GM23338 (cell line): ENCODE results near the gene GSG1L.

Experiments used
- CREB1 ChIP-seq: fragments of 250-450 bp; sonication (Bioruptor Pico); IDR thresholded peaks from 2 replicates; pipeline ENCODE4 v1.5.0; 2020; ENCODE audit warnings: low read depth, mild to moderate bottlenecking, moderate library complexity
- EZH2 ChIP-seq: fragments of 200-600 bp; sonication (generic); IDR thresholded peaks from one replicate; pipeline ENCODE4 v1.8.0; 2017; ENCODE audit warnings: antibody characterized with exemption, mild to moderate bottlenecking, low read depth; ENCODE audit not compliant: unreplicated experiment
- EZH2phosphoT487 ChIP-seq: fragments of 200-600 bp; sonication (generic); IDR thresholded peaks from one replicate; pipeline ENCODE4 v1.8.1; 2018; ENCODE audit warnings: antibody characterized with exemption; ENCODE audit not compliant: unreplicated experiment
- JUNB ChIP-seq: IDR thresholded peaks from one replicate; pipeline ENCODE4 v1.6.1; 2016; ENCODE audit warnings: antibody characterized with exemption; ENCODE audit not compliant: unreplicated experiment
- NANOG ChIP-seq: IDR thresholded peaks from 2 replicates; pipeline ENCODE4 v1.6.1; 2016; ENCODE audit warnings: antibody characterized with exemption, borderline replicate concordance
- POLR2AphosphoS5 ChIP-seq: IDR thresholded peaks from 2 replicates; pipeline ENCODE4 v1.6.1; 2016; ENCODE audit warnings: antibody characterized with exemption, low read depth
- STAT1 ChIP-seq: IDR thresholded peaks from one replicate; pipeline ENCODE4 v1.6.1; 2016; ENCODE audit warnings: antibody characterized with exemption; ENCODE audit not compliant: unreplicated experiment
- ZNF114 ChIP-seq: fragments of 250-450 bp; sonication (Bioruptor Pico); IDR thresholded peaks from 2 replicates; pipeline ENCODE4 v1.5.0; 2020; ENCODE audit warnings: mild to moderate bottlenecking, moderate library complexity
- ZNF331 ChIP-seq: fragments of 250-450 bp; sonication (Bioruptor Pico); IDR thresholded peaks from 2 replicates; pipeline ENCODE4 v1.5.0; 2020; ENCODE audit warnings: low read depth, mild to moderate bottlenecking, moderate library complexity
- TF ChIP-seq, protein P1 (sequence below), 2 experiments: fragments of 200-600 bp in 1 of 2; sonication (generic) in 1 of 2; conservative IDR thresholded peaks; 2 replicates each; pipeline versions ENCODE4 v1.5.1 to v1.6.1; 2016 to 2017; ENCODE audit warnings: antibody characterized with exemption in 2 of 2, low read depth in 2 of 2, mild to moderate bottlenecking in 2 of 2, moderate library complexity in 1 of 2
- TF ChIP-seq, protein P2 (sequence below): IDR thresholded peaks from one replicate; pipeline ENCODE4 v1.6.1; 2018; ENCODE audit warnings: antibody characterized with exemption; ENCODE audit not compliant: unreplicated experiment
- TF ChIP-seq, protein P3 (sequence below): IDR thresholded peaks from 2 replicates; pipeline ENCODE4 v1.6.1; 2016; ENCODE audit warnings: antibody characterized with exemption

DNA sequence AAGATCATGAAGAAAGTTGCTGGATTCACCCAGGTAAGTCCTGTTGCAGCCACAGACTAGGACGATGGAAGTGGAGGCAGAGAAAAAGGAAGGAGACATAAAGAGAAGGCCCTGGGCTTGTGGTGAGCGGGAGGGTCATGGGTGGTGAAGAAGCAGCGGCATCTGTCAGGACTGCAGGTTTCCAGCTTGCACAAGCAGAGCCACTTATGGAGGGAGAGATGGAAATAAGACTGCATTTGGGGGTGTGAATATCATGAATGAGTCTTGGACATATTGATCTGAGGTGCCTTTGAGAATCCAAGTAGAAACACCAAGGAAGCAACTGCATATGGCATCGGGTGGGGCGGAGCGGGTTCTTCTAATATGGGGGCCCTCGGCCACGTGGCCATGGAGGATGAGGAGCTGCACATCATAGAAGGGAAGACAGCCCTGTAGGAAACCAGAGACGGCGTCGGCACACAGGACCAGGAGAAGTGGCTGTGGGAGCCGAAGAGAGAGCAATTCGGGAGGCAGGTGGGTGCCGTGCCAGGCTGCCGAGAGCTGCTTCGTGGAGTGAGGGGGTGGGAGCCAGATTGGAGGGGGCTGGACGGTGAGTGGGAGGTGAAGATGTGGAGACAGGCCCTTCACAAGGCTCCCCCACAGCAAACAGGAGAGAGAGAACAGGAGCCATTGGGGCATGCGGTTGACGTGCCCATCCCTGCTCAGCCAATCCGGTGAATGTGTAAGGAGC lies 243.5 kb downstream of the GSG1L start:
- TF ChIP-seq, protein P1, sequence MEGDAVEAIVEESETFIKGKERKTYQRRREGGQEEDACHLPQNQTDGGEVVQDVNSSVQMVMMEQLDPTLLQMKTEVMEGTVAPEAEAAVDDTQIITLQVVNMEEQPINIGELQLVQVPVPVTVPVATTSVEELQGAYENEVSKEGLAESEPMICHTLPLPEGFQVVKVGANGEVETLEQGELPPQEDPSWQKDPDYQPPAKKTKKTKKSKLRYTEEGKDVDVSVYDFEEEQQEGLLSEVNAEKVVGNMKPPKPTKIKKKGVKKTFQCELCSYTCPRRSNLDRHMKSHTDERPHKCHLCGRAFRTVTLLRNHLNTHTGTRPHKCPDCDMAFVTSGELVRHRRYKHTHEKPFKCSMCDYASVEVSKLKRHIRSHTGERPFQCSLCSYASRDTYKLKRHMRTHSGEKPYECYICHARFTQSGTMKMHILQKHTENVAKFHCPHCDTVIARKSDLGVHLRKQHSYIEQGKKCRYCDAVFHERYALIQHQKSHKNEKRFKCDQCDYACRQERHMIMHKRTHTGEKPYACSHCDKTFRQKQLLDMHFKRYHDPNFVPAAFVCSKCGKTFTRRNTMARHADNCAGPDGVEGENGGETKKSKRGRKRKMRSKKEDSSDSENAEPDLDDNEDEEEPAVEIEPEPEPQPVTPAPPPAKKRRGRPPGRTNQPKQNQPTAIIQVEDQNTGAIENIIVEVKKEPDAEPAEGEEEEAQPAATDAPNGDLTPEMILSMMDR (conservative IDR thresholded peaks at IDR 0.05; ENCODE audit: low read depth in 2 of 2) = no peak
- TF ChIP-seq EZH2 = no peak
- no peak for TF ChIP-seq JUNB
- no peak for TF ChIP-seq CREB1 (CRISPR knock-in tag)
- no peak for TF ChIP-seq EZH2phosphoT487
- no peak for TF ChIP-seq POLR2AphosphoS5
- TF ChIP-seq, protein P2, sequence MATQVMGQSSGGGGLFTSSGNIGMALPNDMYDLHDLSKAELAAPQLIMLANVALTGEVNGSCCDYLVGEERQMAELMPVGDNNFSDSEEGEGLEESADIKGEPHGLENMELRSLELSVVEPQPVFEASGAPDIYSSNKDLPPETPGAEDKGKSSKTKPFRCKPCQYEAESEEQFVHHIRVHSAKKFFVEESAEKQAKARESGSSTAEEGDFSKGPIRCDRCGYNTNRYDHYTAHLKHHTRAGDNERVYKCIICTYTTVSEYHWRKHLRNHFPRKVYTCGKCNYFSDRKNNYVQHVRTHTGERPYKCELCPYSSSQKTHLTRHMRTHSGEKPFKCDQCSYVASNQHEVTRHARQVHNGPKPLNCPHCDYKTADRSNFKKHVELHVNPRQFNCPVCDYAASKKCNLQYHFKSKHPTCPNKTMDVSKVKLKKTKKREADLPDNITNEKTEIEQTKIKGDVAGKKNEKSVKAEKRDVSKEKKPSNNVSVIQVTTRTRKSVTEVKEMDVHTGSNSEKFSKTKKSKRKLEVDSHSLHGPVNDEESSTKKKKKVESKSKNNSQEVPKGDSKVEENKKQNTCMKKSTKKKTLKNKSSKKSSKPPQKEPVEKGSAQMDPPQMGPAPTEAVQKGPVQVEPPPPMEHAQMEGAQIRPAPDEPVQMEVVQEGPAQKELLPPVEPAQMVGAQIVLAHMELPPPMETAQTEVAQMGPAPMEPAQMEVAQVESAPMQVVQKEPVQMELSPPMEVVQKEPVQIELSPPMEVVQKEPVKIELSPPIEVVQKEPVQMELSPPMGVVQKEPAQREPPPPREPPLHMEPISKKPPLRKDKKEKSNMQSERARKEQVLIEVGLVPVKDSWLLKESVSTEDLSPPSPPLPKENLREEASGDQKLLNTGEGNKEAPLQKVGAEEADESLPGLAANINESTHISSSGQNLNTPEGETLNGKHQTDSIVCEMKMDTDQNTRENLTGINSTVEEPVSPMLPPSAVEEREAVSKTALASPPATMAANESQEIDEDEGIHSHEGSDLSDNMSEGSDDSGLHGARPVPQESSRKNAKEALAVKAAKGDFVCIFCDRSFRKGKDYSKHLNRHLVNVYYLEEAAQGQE = no peak
- TF ChIP-seq, protein P3, sequence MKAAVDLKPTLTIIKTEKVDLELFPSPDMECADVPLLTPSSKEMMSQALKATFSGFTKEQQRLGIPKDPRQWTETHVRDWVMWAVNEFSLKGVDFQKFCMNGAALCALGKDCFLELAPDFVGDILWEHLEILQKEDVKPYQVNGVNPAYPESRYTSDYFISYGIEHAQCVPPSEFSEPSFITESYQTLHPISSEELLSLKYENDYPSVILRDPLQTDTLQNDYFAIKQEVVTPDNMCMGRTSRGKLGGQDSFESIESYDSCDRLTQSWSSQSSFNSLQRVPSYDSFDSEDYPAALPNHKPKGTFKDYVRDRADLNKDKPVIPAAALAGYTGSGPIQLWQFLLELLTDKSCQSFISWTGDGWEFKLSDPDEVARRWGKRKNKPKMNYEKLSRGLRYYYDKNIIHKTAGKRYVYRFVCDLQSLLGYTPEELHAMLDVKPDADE = no peak
- TF ChIP-seq STAT1 = no peak
- no peak for TF ChIP-seq NANOG
- TF ChIP-seq ZNF331 (CRISPR knock-in tag) = no peak
- no peak for TF ChIP-seq ZNF114 (CRISPR knock-in tag)
